NK-92 treated with Interleukin-12 subunit alpha and Interleukin-12 subunit beta, amount 100 ng/mL, for 24 hours (cell line): ENCODE results near the gene CXCL8.

Source experiments
- DNase-seq: peaks from one replicate; lab custom pipeline; 2025; lab: John Stamatoyannopoulos, UW

Gene CXCL8

DNA sequence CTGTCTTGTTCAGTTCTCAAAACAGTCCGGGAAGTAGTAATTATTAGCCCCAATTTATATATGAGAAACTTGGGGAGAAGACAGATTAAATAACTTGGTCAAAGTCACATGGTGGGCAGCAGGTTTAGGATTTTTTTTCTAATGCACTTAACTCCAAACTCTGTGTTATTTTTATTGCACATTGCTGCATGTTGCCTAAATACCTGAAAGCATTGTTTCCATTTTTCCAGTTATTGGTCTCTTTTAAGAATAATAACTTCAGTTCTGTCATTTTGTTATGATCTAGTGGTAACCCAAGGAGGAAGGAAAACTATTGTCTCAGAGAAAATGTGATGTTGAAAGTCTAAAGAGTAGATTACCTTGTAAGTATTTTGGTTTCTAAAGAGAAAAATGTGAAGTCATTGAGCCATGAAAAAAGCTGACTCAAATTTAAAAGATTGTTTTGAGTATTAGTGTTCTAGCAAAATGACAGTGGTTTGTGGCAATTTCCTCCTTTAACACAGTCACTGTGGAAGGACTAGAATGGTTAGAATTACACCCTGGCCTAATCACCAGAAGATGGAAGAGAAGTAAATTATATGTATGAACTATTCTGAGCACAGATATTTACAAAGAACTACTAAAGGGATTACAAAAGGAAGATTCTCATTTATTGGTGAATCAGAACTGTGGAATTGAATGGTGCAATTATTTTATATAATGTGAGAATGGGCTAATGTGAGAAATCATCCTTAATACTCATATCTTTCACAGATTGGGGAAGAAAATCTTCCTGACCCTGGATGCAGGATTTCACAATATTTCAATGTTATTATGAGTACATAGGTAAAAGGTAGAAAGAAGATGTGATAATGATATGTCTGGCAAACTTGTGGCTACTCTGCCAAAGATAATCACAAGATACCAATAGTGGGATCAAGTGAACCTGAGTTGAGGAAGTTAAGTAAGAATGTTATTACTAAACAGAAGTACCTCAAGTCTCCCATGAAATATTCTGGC lies 21.7 kb upstream of the CXCL8 start:
- no peak for DNase-seq

DNA sequence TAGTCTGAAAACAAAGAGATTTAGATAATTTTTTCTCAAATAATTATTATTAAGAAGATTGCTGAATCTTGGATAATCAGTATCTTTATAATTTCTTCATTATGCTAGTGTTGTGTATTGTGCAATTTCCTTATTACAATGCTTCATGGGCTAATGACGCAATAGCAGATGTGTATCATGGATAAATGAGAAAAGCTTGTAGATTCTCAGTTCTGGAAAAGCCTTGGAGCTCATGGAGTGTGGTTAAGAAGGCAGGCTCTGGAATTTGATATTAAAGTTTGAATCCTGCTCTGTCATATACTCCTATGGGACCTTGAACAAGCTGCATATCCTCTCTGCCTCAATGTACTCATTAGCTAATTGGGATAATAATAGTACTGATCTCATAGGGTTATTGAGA lies 18.9 kb upstream of the CXCL8 start:
- no peak for DNase-seq

DNA sequence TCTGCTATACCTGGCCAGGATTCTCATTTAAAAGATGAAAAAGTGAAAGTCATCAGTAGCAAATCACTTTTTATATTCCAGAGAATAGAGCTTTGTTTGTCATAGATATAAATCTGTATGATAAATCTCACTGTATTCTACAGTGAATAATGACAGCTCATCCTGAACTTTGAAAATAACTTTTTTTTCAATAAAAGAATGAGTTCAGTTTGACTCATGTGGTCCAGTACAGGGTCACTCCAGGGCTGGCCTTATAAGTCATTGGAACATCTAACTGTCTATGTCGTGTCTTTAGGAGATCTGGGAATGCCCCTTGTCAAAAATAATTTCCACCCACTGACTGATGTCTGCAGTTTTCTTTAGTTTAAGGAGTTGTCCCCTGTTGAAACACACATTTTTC lies 18.5 kb upstream of the CXCL8 start:
- DNase-seq: no peak

DNA sequence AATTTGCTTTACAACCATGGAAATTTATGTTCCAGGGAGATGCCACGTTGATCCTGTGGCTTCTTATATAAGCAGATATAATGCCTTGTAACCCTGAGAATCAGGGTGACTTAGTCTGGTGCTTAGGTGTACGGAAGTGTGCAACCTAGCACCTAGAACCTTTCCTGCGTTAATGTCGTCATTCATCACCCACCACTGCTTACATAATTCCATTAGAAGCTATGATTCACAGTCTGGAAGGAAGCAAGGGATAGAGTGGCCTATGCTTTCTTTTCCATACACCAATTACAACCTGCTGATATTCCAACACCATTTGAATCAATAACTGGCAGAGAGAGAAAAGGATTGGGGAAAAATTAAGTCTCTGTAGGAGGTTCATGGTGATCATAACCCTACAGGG lies 17.3 kb upstream of the CXCL8 start:
- no peak for DNase-seq

DNA sequence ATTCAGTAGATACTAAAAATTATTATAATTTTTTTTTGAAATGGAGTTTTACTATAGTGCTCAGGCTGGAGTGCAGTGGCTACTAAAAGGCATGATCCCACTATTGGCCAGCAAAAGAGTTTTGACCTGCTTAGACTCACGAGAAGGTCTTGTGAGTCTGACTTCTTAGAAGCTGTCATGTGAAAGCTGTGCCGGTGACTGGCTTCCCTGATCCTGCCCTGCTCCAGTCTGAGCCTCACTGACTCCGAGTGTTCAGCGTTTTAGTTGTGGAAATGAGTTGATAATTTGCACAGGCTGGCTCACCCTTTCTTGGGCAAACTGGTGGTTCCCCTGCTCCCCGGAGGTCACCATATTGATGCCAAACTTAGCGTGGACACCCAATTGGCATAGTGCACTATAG lies 16.4 kb upstream of the CXCL8 start:
- no peak for DNase-seq

DNA sequence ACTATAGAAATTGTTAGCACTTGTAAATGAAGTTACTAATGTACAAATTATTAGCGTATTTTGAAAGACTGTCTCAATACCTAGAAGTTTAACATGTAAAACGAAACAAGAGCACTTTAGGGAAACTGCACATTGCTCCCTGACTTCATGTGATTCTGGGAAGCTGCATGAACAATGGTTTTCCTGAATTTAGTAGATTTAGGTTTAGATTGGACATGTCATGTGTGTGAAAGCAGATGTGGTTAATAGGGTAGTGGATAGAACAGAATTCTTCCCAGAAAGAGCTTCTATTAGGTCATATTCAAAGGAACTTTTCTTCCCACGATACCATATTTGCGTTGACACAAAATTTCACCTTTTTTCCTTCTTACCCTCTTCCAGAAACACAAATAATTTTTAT lies 14.9 kb upstream of the CXCL8 start:
- DNase-seq: no peak

DNA sequence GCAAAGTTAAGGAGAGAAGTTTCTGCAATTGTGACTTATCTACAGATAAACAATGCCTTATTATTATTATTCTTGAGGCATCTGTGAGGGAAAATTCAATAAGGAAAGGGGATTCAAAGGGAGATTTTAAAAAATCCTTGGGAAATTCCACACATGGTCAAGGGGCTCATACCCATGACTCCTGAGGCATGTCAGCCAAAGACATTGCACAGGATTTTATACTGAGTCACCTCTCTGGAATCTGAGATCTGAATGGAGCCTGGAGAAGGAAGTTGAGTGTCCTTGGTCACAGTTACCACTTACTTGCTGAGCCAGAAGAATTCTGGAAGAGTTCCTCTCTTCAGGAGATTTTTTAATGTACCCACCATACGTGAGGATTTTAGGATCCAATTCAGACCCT lies 14.4 kb upstream of the CXCL8 start:
- no peak for DNase-seq

DNA sequence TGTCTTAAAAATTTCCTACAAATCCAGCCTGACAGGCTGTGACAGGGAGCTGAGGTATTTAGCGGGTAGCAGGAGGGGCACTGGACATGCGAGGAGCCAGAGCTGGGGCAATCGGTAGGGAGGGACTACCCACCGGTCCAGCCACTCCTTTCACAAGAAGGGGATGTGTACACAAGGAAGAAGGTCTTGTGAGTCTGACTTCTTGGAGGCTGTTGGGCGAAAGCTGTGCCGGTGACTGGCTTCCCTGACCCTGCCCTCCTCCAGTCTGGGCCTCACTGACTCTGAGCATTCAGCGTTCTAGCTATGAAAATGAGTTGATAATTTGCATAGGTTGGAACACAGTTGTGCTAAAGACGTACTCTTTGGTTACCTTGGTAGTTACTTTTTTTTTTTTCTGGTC lies 12.7 kb upstream of the CXCL8 start:
- DNase-seq: no peak

DNA sequence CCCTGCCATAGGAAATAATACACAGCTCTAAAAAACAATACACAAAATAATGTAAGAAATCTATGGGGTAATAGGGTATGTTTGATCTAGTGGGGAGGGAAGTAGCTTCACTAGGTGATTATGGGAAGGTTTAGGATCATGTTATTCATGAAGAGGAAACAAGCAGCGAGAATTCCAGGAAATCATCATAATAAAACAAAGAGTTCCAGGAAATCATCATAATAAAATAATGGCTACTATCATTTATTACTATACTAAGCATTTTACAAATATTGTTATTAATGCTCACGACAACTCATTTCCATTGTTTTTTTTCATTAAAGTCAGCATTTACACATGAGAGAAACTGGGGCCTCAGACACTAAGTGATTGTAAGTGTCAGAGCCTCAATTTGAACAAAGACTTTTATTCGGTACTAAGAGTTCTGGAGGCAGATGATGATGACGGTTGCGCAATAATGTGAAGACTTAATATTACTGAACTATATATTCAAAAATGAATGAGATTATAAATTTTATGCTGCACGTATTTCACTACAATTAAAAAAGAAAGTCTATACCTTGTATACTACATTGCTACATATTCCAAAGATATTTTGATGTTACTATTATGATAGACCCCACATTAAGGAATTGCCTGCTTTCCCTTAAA lies 12.2 kb upstream of the CXCL8 start:
- DNase-seq: no peak

DNA sequence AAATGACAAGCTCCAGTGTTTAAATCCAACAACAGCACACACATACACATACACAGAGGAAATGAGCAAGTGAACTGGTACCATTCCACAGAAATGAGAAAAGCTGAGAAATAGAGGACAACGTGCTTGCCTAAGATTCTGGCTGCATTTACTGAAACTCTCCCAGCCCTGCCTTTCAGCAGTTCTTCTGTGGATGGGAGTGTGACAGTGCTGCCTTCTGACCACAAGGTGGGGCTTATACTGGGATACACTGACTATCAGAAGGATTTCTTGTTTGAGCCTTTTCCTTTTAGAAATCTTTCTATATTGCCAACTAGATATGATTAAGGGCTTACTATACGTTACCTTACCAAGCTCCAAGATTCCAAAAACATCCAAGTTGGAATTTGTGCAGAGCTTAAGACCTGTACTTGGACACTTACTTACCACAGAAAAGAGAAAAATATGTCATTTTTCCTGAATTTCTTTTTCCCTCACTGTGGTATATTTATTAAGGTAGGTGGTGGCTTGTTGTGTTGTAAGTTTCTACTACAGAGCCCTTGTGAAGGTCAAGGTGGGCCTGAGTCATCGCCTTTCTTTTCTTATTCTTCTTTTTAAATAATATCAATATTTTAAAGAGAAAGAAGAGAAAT lies 10.7 kb upstream of the CXCL8 start:
- DNase-seq: peak; percentile 2

DNA sequence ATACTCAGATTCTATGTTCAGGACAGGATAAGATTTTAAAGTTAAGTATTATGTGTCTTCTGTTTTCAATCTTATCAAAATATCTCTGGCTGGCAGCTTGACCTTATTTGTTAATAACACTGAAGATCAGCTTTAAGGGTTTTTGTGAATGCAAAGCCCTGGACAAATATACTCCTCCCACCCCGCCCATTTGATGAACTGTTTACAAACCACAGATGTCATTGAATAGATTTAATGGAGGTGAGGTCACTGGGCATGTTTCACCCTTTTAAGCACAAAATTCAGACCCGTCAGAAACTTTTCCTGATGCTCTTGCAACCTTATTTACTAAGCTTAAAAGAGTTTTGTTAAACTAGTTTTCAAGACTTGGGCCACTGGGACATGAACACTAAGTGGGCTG lies 10.1 kb upstream of the CXCL8 start:
- no peak for DNase-seq

DNA sequence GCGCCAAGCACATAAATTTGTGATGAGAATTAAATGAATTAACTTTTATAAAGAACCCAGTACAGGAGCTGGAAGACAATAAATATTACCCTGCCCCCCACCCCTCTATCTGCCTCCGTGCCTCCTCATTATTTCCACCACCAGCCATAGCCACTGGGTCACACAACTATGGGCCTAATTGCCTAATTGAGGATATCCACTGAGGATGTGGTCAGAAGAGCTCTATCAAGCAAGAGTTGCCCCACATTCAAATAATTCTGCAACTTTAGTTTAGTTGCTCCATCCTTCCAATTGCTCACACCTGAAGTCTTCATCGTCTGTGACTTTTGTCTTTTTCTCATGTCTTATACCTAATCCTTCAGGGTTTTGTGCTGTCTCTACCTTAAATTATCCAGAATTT lies 9.5 kb upstream of the CXCL8 start:
- peak; percentile 31 for DNase-seq

DNA sequence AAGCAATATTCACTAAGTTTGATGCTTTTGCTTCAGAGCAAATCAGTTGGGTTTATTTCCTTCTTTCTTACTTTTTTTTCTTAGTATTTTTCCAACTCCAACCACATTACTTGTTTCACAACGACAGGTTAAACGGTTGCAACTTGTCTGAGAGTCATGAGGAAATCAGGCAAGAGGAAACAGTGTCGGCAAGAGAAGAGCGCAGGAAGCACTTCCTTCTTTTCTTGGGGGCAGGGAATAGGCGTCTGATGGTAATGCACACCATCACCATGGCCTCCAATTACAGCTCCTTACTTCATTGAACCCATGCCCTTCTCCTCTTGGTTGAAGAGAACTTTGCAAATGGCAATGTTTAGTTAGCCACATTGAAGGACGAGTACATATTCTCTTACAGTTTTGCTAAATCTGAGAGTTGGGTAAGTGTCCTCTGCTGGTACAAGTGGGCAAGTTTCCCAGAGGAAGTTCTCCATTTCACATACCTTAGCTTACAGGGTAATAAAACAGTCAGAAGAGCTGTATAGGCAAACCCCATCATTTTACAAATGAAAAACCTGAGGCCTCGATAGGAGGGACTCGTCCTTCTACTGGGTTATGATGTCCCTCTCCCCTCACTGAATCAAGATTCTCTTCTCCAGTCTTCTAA lies 8.3 kb upstream of the CXCL8 start:
- no peak for DNase-seq

DNA sequence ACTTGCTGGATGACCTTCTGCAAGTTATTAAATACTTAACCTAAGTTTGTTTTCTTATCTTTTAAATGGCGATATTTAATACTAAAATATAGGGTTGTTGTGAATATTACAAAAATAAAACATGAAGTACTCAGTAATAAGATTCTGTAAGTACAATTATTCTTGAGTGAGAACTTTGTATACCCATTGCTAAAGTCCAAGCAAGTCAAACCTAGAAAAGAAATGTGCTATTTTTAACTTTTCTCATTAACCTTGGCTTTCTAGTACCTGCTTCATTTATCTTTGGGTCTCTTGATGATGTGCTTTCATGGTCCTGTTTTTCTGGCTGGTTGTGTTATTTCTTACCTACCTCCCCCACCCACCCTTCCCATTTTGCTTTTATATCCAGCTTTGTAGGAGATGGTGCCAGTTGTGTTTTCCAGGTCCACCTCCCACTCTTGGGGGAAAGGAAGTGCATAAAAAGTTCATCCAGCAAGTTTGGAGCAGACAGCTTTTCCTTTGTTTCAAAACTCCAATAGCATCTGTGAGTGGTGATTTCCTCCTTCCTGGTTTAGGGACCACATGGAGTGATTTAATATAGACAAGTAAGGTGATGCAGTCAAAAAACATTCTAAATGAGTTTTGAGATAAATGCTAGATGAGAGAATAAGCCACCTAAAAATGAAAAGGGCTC lies 7.5 kb upstream of the CXCL8 start:
- DNase-seq: no peak

DNA sequence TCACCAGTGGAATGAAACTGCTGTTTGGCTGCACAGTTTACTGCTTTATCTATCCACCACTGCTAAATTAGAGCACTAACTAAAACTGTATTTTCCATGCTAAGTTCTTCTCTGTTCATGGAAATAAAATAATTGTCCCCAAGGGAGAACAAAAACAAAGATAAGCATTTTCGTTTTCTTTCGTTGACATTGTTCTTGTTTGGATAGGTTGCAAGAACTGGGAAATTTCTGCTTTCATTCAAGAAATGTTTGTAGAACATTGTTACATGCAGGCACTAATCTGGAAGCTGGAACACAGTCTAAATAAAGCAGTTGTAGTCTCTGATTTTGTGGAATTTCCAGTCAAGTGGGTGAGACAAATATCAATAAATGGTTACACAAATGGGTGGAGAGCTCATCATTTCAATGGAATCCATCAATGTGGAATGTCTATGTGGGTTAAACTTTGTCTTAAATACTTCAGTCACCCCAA lies 5.8 kb upstream of the CXCL8 start:
- no peak for DNase-seq

DNA sequence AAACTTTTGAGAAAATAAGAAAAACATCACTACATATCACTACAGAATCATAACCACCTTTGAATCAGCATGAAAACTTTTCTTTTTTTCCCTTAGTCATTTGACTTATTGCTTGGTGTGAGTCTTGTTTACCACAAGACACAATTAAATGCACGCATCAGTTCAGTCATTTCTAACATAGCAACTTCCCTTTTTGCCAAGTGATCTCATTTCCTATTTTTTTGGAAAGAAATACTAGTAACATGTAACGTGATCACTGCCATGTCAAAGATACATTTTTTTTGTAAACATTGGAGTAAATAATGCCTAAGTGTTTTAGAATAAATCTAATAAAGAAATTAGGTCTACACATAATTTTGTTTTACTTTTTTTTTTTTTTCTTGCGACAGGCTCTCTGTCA lies 5.1 kb upstream of the CXCL8 start:
- DNase-seq: no peak

DNA sequence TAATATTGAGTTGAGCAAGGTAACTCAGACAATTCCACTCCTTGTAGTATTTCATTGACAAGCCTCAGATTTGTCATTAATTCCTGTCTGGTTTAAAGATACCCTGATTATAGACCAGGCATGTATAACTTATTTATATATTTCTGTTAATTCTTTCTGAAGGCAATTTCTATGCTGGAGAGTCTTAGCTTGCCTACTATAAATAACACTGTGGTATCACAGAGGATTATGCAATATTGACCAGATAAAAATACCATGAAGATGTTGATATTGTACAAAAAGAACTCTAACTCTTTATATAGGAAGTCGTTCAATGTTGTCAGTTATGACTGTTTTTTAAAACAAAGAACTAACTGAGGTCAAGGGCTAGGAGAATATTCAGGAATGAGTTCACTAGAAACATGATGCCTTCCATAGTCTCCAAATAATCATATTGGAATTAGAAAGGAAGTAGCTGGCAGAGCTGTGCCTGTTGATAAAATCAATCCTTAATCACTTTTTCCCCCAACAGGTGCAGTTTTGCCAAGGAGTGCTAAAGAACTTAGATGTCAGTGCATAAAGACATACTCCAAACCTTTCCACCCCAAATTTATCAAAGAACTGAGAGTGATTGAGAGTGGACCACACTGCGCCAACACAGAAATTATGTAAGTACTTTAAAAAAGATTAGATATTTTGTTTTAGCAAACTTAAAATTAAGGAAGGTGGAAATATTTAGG lies 821 bp downstream of the CXCL8 start:
- no peak for DNase-seq

DNA sequence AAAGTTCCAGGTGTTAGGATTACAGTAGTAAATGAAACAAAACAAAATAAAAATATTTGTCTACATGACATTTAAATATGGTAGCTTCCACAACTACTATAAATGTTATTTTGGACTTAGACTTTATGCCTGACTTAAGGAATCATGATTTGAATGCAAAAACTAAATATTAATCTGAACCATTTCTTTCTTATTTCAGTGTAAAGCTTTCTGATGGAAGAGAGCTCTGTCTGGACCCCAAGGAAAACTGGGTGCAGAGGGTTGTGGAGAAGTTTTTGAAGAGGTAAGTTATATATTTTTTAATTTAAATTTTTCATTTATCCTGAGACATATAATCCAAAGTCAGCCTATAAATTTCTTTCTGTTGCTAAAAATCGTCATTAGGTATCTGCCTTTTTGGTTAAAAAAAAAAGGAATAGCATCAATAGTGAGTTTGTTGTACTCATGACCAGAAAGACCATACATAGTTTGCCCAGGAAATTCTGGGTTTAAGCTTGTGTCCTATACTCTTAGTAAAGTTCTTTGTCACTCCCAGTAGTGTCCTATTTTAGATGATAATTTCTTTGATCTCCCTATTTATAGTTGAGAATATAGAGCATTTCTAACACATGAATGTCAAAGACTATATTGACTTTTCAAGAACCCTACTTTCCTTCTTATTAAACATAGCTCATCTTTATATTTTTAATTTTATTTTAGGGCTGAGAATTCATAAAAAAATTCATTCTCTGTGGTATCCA lies 1.6 kb downstream of the CXCL8 start:
- no peak for DNase-seq

DNA sequence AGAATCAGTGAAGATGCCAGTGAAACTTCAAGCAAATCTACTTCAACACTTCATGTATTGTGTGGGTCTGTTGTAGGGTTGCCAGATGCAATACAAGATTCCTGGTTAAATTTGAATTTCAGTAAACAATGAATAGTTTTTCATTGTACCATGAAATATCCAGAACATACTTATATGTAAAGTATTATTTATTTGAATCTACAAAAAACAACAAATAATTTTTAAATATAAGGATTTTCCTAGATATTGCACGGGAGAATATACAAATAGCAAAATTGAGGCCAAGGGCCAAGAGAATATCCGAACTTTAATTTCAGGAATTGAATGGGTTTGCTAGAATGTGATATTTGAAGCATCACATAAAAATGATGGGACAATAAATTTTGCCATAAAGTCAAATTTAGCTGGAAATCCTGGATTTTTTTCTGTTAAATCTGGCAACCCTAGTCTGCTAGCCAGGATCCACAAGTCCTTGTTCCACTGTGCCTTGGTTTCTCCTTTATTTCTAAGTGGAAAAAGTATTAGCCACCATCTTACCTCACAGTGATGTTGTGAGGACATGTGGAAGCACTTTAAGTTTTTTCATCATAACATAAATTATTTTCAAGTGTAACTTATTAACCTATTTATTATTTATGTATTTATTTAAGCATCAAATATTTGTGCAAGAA lies 2.3 kb downstream of the CXCL8 start:
- DNase-seq: no peak

DNA sequence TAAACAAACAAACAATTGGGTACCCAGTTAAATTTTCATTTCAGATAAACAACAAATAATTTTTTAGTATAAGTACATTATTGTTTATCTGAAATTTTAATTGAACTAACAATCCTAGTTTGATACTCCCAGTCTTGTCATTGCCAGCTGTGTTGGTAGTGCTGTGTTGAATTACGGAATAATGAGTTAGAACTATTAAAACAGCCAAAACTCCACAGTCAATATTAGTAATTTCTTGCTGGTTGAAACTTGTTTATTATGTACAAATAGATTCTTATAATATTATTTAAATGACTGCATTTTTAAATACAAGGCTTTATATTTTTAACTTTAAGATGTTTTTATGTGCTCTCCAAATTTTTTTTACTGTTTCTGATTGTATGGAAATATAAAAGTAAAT lies 2.9 kb downstream of the CXCL8 start:
- DNase-seq: no peak
